ENCODE measurements around the gene PTPN4.

- TF ChIP-seq CTCF (conservative IDR thresholded peaks at IDR 0.05; ENCODE audit: low read length) (no peak), EZH2phosphoT487 (IDR thresholded peaks at IDR 0.05; ENCODE audit: borderline replicate concordance) (no peak)
These were observed 244.5 kb downstream of the PTPN4 start for GRCh38 chr2:120004254-120004653.

Data from Loucy (cell line).